T-helper 1 cell treated with Interleukin-12 subunit alpha and Interleukin-12 subunit beta and Interleukin-4 antibody, amounts not matched to agents 30 ng/mL and 1 ng/mL, for 36 hours (primary cell): Measurements from ENCODE around the gene APLP1. TPM values are rescaled to one million over a fixed set of nuclear protein-coding genes. Genes with fewer than 3 reads are reported as not detected.
"Not testable (repeated sequence)": the region's sequence is repeated elsewhere in the genome, so short reads cannot be mapped to it uniquely, and the experiment has no call there.

Source experiments
- intact Hi-C: fragments of 100-400 bp; cut with micrococcal nuclease; formaldehyde crosslinking; loops from one replicate; pipeline ENCODE4 v1.15.1; 2024
- total RNA-seq: library from RNA; stranded (reverse); gene quantifications from 2 replicates; pipeline ENCODE4 v1.2.3, GENCODE V29; 2022

APLP1 gene
- 1.7 and 3.6 TPM in 2 replicates for total RNA-seq

- intact Hi-C loops, result loop anchor here (2.0 kb wide), 1 partner anchor 175 kb away; no protein-coding TSS in a partner anchor
These were observed at the start of gene APLP1 for GRCh38 chr19:35868172-35868822. Gene APLP1, plus strand, starts transcription at chr19:35868574. Its CDS starts 63 bp downstream, at chr19:35868637.

GRCh38 chr19:35822579-35822978 lies 45.8 kb upstream of the APLP1 start:
- intact Hi-C loops, result no loop called here

DNA sequence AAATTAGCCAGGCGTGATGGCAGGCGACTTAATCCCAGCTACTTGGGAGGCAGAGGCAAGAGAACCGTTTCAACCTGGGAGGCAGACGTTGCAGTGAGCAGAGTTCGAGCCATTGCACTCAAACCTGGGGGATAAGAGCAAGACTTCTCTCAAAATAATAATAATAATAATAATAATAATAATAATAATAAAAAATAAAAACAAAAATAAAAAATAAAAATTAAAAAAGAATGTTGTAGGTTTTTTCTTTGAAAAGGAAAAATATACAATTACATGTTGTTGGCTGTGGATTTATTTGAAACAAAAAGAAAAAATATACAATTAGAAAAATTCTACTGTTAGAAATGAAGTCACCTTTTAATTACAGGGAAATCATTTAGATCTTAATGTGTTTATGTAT lies 44.2 kb upstream of the APLP1 start:
- intact Hi-C loops, result no loop called here

DNA sequence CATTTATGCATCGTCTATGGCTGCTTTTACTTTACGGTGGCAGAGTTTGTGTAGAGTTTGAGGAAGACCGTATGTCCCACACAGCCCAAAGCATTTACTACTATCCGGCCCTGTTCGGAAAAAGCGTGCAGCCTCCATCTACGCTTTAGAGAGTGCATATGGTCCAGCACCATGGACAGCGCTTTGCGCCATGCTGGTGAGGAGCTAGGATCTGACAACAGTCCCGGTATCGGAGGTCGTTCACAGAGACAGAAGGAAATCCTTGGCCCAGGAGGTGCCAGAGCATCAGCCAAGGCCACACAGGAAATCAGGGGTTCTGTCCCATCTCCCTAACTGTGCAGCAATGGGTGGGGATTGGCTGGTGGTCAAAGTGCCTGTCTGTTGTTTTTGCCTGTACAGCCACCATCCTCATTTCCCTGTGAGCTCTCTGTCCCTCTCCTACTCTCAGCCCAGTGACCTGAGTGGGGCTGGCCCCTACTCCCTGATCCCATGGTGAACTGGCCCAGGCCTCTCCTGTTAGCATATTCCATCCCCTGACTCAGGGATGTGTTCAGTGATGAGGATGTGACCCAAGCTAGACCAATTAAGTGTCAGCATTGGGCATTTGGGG lies 39.6 kb upstream of the APLP1 start:
- intact Hi-C loops, result loop anchor here (1.0 to 2.0 kb wide), 2 partner anchors 52 to 103 kb away; no protein-coding TSS in a partner anchor

- intact Hi-C loops, result no loop called here
These were observed 37.4 kb upstream of the APLP1 start for GRCh38 chr19:35830986-35831385.

DNA sequence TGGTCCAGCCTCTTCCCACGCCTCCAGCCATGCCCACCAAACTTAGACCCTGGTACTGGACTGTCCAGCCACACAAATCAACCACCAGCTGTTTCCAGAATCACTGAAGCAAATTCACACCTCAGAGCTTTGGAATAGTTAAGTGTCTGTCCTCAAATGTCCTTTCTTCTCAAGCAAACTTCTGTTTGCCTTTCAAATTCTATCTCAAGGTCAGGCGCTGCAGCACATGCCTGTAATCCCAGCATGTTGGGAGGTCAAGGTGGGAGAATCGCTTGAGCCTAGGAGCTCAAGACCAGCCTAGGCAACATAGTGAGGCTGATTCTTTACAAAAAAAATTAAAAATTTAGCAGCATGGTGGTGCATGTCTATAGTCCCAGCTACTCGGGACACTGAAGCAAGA lies 36.3 kb upstream of the APLP1 start:
- intact Hi-C loops, result no loop called here

DNA sequence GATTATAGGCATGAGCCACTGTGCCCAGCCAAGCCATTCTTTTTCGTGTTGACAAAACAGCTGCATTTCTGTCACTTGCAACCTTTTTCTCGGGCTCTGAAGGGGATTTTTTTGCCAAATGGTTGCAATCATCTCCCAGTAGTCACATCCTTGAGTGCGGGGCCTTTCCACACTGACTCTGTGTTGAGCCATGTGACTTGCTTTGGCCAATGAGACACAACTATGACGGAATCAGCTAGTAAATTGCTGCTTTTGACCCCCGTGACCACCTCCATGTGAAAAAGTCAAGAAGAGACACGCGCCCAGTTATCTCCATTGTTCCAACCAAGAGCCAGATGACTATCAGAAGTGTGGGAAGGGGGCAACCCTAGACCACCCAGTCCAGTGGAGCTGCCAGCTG lies 34.4 kb upstream of the APLP1 start:
- intact Hi-C loops, result no loop called here

- intact Hi-C loops, result not testable (repeated sequence)
These were observed 32.3 kb upstream of the APLP1 start for GRCh38 chr19:35836096-35836495.

DNA sequence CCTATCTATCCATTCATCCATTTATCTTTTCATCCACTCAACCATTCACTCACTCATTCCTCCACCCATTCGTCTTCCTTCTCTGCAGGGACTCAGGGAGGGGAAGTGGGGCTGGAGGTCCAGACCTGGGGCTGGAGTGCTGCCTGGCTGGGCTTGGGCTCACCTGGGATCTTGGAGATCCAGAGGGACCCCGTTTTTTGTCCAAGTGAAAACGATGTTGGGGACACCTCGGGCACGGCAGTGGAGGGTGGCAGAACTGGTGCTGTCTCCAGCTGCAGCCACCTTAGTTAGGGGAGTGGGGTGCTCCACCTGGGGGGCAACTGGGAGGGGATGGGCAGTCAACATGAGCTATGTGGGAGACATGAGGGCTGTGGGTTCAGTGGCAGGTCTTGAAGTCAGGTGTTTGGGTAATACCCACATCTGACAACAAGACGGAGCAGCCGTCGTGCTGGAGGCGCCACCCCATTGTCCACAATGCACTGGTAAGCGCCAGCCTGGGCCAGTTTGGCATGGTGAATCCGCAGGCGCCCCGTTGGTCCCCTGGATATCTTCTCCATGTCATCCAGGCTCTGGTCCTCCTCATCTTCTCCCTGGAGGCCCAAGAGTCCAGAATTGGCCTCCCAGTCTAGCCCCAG lies 26.3 kb upstream of the APLP1 start:
- intact Hi-C loops, result no loop called here

DNA sequence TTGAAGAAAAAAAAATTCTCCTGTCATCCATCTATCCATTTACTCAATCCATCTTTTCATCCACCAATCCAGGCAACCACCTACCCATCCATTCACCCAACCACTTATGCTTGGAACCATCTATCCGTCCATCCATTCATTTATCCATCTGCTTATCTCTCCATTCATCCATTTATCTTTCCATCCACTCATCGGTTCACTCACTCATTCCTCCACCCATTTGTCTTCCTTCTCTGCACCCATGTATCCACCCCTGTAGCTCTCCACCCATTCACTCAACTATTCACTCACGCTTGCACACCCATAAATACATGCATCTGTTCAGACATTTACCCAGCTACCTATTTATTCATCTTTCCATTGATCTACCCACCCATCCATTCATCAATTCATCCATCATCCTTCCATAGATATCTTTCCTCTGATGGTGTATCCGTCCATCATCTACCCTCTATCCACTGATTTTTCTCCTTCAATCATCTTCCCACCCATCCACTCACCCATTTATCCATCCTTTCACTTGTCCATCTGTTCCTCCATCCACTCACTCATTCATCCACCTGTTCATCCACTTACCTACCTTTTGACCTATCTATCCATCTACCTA lies 25.6 kb upstream of the APLP1 start:
- intact Hi-C loops, result no loop called here

- intact Hi-C loops, result no loop called here
These were observed 24.5 kb upstream of the APLP1 start for GRCh38 chr19:35843676-35844481.

GRCh38 chr19:35844482-35845214 lies 23.7 kb upstream of the APLP1 start:
- intact Hi-C loops, result no loop called here

GRCh38 chr19:35845215-35846037 lies 22.9 kb upstream of the APLP1 start:
- intact Hi-C loops, result no loop called here

GRCh38 chr19:35846038-35846668 lies 22.2 kb upstream of the APLP1 start:
- intact Hi-C loops, result no loop called here

DNA sequence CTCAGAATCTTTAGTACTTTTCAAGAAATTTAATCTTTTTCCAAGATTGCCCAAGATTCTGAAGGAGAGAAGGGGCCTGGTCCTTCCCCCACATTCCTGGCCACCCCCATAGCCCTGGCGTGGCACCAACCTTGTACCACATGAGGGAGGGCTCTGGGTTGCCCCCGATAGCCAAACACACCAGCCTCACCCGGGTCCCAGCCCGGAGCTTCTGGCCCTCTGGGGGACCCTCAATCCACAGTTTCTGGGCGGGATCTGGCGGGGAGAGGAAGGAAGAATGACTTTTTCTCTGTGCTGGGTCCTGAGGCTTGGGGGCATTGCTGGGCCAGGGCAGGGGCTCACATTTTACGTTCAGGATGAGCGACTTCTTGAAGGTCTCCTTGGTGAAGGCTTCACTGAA lies 20.5 kb upstream of the APLP1 start:
- intact Hi-C loops, result no loop called here

DNA sequence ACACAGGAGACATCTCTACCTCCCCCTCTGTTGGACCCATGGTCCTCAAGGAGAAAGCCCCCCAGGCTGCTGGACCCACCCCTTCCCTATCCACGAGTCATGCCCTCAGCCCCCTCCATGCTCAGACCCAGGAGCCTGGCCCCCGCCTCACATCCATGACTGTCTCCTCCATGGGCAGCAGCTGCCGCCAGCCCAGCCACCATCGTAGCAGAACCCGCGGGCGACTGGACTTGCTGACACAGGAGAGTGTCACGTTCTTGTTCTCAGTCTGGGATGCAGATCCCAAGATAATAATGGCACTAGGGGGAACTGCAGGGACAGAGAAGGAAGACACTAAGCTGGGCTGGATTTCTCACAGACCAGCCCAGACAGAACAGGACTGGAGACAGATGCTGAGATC lies 19.9 kb upstream of the APLP1 start:
- intact Hi-C loops, result no loop called here

DNA sequence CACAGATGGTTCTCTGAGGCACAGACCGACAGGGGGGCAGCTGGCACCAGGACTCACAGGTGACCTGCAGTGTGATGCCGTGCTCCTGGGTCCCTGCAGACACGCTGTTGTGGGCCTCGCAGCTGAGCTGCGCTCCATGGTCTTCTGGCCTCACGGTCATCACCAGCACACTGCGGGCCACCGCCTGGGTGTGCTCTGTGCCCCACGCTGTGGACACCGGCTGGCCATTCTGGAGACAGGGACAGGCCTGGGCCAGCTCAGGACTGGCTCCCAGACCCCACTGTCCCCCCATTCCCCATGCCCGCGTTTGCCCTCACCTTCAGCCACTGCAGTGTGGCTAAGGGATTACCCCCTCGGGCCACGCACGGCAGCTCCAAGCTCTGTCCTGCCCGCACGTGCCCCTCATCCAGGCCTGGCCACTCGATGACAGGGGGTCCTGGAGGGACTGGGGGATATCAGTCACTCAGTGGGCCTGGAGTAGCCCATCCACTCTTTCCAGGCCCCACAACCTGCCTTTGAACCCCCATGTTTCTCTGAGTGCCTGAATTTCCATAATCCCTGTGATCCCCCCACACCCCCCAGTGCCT lies 19.4 kb upstream of the APLP1 start:
- intact Hi-C loops, result no loop called here

DNA sequence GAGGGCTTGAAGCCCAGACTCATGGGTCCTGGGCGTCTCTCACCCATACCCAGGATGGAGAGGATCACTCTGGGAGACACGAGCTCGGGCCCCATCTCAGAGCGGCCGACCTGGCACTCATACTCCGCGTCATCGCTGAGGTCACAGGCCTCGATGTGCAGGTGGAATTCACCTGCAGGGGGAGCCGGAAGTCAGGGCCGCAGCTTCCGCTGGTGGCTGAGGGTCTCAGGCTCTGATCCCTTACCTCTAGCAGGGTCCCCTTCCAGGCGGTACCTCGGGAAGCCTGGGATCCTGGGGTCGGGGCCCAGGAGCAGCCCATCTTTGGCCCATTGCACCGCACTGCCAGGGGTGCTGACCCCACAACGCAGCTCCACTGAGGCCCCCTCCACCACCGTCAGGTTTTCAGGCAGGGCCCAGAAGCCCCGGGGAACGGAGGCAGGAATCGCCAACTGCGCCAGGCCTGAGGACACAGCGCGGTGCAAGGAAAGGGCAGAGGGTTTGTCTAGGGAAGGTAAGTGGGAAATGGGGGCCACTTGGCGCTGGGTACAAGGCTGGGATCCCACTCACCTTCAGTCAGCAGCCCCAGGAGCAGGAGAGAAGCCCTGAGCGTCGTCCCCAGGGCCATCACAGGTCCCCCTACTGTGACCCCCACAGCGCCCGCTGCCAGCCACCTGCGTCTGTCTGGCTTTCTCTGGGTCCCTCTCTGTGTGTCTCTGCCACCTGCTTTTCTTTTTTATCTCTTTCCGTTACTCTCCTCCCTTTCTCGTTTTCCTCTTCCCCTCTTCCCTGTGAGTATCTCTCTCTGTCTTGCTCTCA lies 17.0 kb upstream of the APLP1 start:
- intact Hi-C loops, result no loop called here
